H7 (cell line): ENCODE data around the gene CAPN8. TPM values are rescaled to one million over a fixed set of nuclear protein-coding genes. Genes with fewer than 3 reads are reported as not detected.

Experiments used
- DNase-seq: peaks from one replicate; pipeline ENCODE4 v3.0.0; 2012
- H3K27me3 ChIP-seq: 2 replicates; pipeline ENCODE4 v1.6.0; 2011; ENCODE audit warnings: mild to moderate bottlenecking, low read length; ENCODE audit not compliant: control insufficient read depth, insufficient read depth
- H3K36me3 ChIP-seq: replicated peaks from 2 replicates; pipeline ENCODE4 v1.5.1; 2011; ENCODE audit warnings: low read length; ENCODE audit not compliant: control insufficient read depth, insufficient read depth
- H3K4me3 ChIP-seq: 2 replicates; pipeline ENCODE4 v1.5.1; 2011; ENCODE audit warnings: low read depth, mild to moderate bottlenecking, control low read depth, low read length, moderate library complexity; ENCODE audit not compliant: insufficient read depth
- total RNA-seq: library from RNA; depleted of rRNA; stranded (reverse); fragments of >200 nt; shearing (Covaris generic); gene quantifications from 2 replicates; pipeline ENCODE4 v1.2.3, GENCODE V29; 2014

CAPN8 gene
- total RNA-seq, 1 experiment from 2014 or later = not detected

- no peak for DNase-seq
- no peak overlapping the region for H3K4me3 ChIP-seq
- H3K36me3 ChIP-seq = no peaks in the 10 kb centered on the region
- H3K27me3 ChIP-seq = no peaks in the 10 kb centered on the region
Observed at GRCh38 chr1:223682502-223682901, 17.0 kb upstream of the CAPN8 start.

DNA sequence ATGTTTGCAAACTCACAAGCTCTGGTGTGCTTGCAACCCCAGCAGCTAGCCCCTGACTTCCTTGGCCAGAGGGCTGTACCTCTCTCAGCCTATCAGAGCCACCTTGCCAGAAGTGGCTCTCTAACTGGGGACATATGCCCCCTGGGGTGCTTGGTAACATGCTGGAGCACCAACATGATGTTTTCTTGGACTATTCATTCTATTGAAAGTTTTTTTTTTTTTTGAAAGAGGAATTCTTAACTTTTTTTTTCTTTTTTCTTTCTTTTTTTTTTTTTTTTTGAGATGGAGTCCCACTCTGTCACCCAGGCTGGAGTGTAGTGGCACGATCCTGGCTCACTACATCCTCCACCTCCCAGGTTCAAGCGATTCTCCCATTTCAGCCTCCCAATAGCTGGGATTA, 14.7 kb upstream of the CAPN8 start:
- no peaks in the 10 kb centered on the region for H3K36me3 ChIP-seq
- no peaks in the 10 kb centered on the region for H3K27me3 ChIP-seq
- DNase-seq = no peak
- H3K4me3 ChIP-seq = no peak overlapping the region

DNA sequence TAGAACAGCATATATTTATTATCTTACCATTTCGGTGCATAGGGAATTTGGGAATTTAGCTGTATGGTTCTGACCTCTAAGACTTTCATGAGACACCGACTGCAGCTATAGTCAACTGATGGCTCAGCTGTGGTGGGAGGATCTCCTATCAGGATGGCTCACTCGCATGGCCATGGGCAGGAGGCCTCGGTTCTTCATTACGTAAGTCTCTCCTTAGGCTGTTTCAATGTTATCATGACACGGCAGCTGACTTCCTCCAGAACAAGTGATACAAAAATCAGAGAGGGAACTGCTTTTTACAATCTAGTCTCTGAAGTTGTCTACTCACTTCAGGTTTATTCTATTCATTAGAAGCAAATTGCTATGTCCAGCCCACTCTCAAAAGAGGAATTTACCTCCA, 13.3 kb upstream of the CAPN8 start:
- Histone ChIP-seq H3K36me3 (no peaks in the 10 kb centered on the region), H3K4me3 (no peak overlapping the region), H3K27me3 (no peaks in the 10 kb centered on the region)
- DNase-seq = no peak

DNA sequence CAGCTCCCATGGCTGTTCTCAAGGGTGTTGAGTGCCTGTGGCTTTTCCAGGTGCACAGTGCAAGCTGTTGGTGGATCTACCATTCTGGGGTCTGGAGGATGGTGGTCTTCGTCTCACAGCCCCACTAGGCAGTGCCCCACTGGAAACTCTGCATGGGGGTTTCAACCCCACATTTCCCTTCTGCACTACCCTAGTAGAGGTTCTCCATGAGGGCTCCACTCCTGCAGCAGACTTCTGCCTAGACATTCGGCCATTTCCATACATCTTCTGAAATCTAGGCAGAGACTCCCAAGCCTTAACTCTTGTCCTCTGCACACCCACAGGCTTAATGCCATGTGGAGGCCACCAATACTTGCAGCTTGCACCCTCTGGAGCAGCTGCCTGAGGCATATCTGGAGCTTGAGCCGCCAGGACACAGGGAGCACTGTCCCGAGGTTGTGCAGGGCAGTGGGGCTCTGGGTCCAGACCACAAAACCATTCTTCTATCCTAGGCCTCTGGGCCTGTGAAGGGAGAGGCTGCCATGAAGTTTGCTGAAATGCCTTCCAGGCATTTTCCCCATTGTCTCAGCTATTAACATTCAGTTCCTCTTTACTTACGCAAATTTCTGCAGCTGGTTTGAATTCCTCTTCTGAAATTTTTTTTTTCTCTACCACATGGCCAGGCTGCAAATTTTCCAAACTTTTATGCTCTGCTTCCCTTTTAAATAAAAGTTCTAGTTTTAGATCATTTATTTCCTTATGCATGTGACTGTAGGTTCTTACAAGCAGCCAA, 8.8 kb upstream of the CAPN8 start:
- DNase-seq = no peak
- Histone ChIP-seq H3K36me3 (no peaks in the 10 kb centered on the region), H3K4me3 (no peak overlapping the region), H3K27me3 (no peaks in the 10 kb centered on the region)

DNA sequence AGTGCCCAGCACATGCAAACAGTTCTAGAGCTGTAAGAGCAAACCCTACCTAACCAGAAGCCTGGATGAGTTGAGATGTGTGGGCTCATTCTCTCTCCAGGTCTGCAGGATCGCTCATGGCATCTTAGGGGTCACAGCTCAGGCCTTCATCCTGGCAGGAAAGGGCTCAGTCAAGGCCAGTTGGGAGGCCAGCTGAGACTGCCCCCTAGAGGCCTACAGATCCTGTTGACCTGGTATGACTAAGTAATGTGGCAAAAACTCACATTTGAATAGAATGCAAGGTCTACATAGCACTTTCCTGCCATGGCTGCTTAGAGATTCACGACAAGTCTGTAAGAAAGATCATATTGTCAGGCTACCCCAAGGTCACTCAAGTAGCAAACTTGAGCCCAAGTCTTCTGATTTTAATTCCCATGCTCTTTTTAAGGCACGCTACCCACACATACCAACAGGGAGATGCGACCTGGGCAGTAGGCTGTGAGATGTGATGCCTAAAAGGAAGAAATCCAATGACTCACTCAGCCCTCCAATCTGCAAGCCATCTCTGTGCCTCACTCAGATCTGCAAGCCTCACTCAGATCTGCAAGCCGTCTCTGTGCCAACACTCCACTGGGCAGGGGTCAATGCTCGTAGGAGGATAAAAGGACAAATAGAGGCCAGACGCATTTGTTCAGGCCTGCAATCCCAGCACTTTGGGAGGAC, 5.1 kb upstream of the CAPN8 start:
- H3K4me3 ChIP-seq = no peak overlapping the region
- H3K27me3 ChIP-seq = no peaks in the 10 kb centered on the region; the same call in 1 of the 2 replicates
- H3K36me3 ChIP-seq = no peaks in the 10 kb centered on the region
- DNase-seq = peak; percentile 84

DNA sequence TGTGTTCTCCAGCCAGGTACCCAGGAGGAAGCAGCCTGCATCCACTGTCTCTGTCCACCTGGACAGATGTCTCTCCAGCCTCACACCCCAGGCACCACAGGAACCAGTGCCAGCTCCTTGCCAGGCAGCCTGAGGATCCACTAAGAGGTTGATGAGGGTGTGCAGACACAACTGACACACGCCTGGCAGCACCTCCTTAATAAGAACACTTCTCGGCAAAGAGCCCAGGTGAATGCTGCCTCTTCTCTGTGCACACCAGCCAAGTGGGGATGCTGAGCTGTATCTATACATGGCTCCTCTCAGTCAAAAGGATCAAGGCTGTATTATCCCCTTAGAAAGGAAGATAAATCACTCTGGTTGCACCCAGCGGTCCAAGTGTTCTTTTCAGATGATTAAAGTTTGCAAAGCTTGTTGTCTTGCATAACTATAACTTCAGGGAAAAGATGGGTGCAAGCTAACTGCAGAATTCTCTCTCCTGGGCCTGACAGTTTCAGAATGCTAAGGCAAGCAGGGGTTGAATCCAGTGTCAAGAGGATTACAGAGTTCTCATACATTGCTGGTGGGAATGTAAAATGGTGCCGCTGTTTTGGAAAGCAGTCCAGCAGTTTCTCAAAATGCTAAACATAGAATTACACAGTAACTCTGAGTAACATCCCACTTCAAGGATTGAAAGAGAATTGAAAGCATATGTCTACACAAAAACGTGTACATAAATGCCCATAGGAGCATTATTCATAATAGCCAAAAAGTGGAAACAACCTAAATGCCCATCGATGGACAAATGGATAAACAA, 3.7 kb upstream of the CAPN8 start:
- Histone ChIP-seq H3K4me3 (no peak overlapping the region), H3K27me3 (no peaks in the 10 kb centered on the region; the same call in 1 of the 2 replicates), H3K36me3 (no peaks in the 10 kb centered on the region)
- DNase-seq = no peak

DNA sequence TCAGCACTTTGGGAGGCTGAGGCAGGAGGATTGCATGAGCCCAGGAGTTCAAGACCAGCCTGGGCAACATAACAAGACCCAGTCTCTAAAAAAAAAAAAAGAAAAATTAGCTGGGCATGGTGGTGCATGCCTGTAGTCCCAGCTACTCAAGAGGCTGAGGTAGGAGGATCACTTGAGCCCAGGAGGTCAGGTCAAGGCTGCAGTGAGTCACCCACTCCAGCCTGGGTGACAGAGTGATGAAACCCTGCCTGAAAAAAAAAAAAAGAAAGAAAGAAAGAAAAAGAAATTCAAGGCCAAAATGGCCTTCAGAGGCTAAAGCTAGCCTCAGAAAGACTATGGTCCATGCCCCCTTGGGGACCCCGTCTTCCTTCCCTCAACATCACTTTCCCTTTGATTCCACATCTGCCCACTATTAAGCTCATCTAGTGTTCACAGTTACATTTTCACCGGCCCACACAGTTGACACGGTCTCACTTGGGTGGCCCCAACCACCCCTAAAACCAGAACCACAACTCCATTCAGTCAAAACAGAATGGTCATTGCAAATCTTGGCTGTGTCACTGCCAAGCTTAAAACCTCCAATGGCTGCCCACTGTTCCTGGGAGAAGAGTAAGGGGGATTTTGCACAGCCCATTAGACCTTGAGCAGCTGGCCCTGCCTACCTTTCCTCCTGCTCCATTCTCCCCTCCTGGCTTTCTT, 2.1 kb upstream of the CAPN8 start:
- no peak for DNase-seq
- no peaks in the 10 kb centered on the region; the same call in 1 of the 2 replicates for H3K27me3 ChIP-seq
- no peak overlapping the region for H3K4me3 ChIP-seq
- H3K36me3 ChIP-seq = no peaks in the 10 kb centered on the region

- no peak for DNase-seq
- Histone ChIP-seq H3K27me3 (no peaks in the 10 kb centered on the region; the same call in 1 of the 2 replicates), H3K4me3 (no peak overlapping the region), H3K36me3 (no peaks in the 10 kb centered on the region)
Observed at GRCh38 chr1:223664106-223664505, 1.4 kb downstream of the CAPN8 start.

GRCh38 chr1:223662943-223663342, 2.6 kb downstream of the CAPN8 start:
- Histone ChIP-seq H3K4me3 (no peak overlapping the region), H3K27me3 (no peaks in the 10 kb centered on the region; the same call in 1 of the 2 replicates), H3K36me3 (no peaks in the 10 kb centered on the region)
- DNase-seq = no peak

DNA sequence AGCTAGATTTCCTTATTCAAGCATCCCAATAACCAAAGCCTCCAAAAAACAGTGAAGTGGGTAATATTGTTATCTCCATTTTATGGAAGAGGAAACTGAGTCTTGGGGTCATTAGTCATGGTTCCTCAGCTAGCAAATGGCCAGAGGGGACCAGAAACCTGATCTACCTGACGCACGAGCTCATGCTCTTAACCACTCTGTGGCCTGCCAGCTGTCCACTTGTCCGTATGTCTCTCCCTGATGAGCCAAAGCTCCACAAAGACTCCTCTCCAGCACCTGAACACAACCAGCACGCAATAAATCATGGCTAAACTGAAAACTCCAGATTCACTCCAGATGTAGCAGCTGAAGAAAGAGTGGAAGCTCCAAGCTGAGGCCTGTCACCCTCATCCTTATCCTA, 5.8 kb downstream of the CAPN8 start:
- H3K36me3 ChIP-seq = no peaks in the 10 kb centered on the region
- H3K27me3 ChIP-seq = no peaks in the 10 kb centered on the region; the same call in 1 of the 2 replicates
- no peak overlapping the region for H3K4me3 ChIP-seq
- no peak for DNase-seq

DNA sequence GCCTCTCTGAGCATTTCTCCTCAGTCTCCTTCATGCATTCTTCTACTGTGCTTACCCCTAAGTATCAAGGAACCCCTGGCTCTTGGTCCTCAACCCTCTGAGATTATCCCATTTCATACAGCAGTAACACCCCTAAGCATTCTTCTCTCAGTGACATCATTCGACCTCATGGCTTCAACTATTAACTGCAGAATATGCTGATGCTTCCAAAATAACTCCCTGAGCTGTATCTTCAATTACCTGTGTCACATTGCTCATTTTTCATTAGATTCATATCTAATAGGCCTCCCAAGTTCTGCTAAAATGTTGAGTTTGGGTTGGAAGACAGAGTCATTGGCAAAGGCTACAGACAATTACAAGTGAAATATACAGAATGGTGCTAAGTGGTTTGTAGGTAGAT, 7.5 kb downstream of the CAPN8 start:
- Histone ChIP-seq H3K4me3 (no peak overlapping the region), H3K36me3 (no peaks in the 10 kb centered on the region; the same call in 1 of the 2 replicates), H3K27me3 (no peaks in the 10 kb centered on the region; the same call in 1 of the 2 replicates)
- no peak for DNase-seq

DNA sequence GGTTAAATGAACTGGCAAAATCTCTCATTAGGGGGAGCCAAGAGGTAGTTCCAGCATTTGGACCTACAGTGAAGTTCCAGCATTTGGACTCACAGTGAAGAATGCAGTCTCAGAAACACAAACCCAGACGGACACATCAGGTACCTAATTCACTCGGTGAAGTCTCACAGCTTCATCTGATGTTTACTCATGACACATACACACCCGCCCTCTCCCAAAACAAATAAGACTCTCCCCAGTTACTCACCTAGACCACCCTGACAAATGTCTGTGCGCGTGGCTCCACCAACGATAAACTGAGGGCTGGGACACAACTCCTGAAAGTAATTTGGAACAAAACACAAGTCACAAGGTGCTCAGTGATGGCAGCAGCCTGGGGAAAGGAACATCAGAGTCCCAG, 11.4 kb downstream of the CAPN8 start:
- DNase-seq = no peak

DNA sequence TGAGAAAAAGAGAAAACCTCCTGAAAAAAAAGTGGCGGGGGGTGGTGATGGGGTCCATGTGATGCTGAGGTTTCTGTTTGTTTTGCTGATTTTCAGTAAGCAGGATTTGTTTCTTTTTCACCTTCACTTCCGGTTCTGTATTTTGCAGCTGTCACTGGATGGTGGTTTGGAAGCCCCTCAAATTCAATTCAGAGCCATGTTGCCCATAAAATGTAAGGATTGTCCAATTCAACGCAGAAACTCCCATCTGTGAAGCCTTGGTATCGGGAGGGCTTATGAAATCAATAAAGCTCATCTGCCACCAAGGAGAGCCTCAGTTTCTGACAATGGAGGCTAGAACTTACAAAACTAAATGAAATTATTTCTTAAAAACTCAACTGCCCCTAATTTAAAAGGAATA, 12.1 kb downstream of the CAPN8 start:
- Histone ChIP-seq H3K27me3 (no peaks in the 10 kb centered on the region; the same call in 1 of the 2 replicates), H3K4me3 (no peak overlapping the region), H3K36me3 (no peaks in the 10 kb centered on the region; the same call in 1 of the 2 replicates)
- DNase-seq = no peak

More for the DNA sequence above, 11.4 kb downstream of the CAPN8 start:
- Histone ChIP-seq H3K36me3 (no peaks in the 10 kb centered on the region; the same call in 1 of the 2 replicates), H3K27me3 (no peaks in the 10 kb centered on the region; the same call in 1 of the 2 replicates), H3K4me3 (no peak overlapping the region)

GRCh38 chr1:223653015-223653414, 12.5 kb downstream of the CAPN8 start:
- no peak for DNase-seq
- H3K4me3 ChIP-seq = no peak overlapping the region
- no peaks in the 10 kb centered on the region; the same call in 1 of the 2 replicates for H3K27me3 ChIP-seq
- no peaks in the 10 kb centered on the region; the same call in 1 of the 2 replicates for H3K36me3 ChIP-seq
